CD14-positive monocyte (primary cell): Measurements from ENCODE around the gene ANTXRL. TPM values are rescaled to one million over a fixed set of nuclear protein-coding genes. Genes with fewer than 3 reads are reported as not detected.

ENCODE experiments used
- DNase-seq, 3 donors: peaks; one replicate each; pipeline ENCODE4 v3.0.0-alpha.2; 2011 to 2022
- H2AFZ ChIP-seq: 2 replicates; pipeline ENCODE4 v1.6.0; 2012; ENCODE audit warnings: mild to moderate bottlenecking, low read depth, low read length, inconsistent platforms; ENCODE audit not compliant: insufficient read depth, poor library complexity, severe bottlenecking
- H3K27ac ChIP-seq, 2 donors: 1 replicate in 1 of 2; 2 replicates in 1 of 2; pipeline ENCODE4 v1.5.1; 2012 to 2013; ENCODE audit warnings: low read length in 2 of 2, control low read depth in 1 of 2, inconsistent platforms in 1 of 2, low read depth in 1 of 2, mild to moderate bottlenecking in 1 of 2
- H3K27me3 ChIP-seq, 2 donors: one replicate each; pipeline versions ENCODE4 v1.6.0 to v1.6.1; 2011 to 2013; ENCODE audit warnings: low read length in 2 of 2; ENCODE audit not compliant: control insufficient read depth in 2 of 2, insufficient read depth in 2 of 2
- H3K36me3 ChIP-seq, 2 donors: replicated peaks in 1 of 2; 1 replicate in 1 of 2; 2 replicates in 1 of 2; pipeline versions ENCODE4 v1.5.1 to v1.6.1; 2012 to 2013; ENCODE audit warnings: low read length in 2 of 2, control low read depth in 1 of 2, inconsistent platforms in 1 of 2, mild to moderate bottlenecking in 1 of 2; ENCODE audit not compliant: insufficient read depth in 2 of 2, control insufficient read depth in 1 of 2
- H3K4me1 ChIP-seq, 2 donors: 1 replicate in 1 of 2; 2 replicates in 1 of 2; pipeline versions ENCODE4 v1.5.1 to v1.6.1; 2012 to 2013; ENCODE audit warnings: low read length in 2 of 2, control low read depth in 1 of 2, inconsistent platforms in 1 of 2, mild to moderate bottlenecking in 1 of 2, moderate library complexity in 1 of 2; ENCODE audit not compliant: insufficient read depth in 2 of 2, control insufficient read depth in 1 of 2
- H3K4me2 ChIP-seq: replicated peaks from 2 replicates; pipeline ENCODE3; 2012; ENCODE audit warnings: low read length, moderate library complexity, mild to moderate bottlenecking; ENCODE audit not compliant: poor library complexity, severe bottlenecking; ENCODE audit errors: extremely low read depth
- H3K4me3 ChIP-seq, 3 experiments: fragments of 200-600 bp in 1 of 3; sonication (generic) in 1 of 3; replicated peaks in 1 of 3; 1 replicate in 2 of 3; 2 replicates in 1 of 3; pipeline ENCODE4 v1.5.1; 2011 to 2013; ENCODE audit warnings: low read length in 3 of 3, mild to moderate bottlenecking in 3 of 3, control low read depth in 2 of 3, low read depth in 2 of 3, inconsistent platforms in 1 of 3, moderate library complexity in 1 of 3
- H3K79me2 ChIP-seq: 2 replicates; pipeline ENCODE4 v1.6.0; 2012; ENCODE audit warnings: mild to moderate bottlenecking, control low read depth, inconsistent platforms, low read length, moderate library complexity; ENCODE audit not compliant: insufficient read depth
- H3K9ac ChIP-seq: 2 replicates; pipeline ENCODE4 v1.6.0; 2017; ENCODE audit warnings: low read length, mild to moderate bottlenecking; ENCODE audit not compliant: insufficient read depth, poor library complexity, severe bottlenecking
- H3K9me3 ChIP-seq, 2 donors: replicated peaks in 1 of 2; 1 replicate in 1 of 2; 2 replicates in 1 of 2; pipeline versions ENCODE4 v1.5.1 to v1.6.1; 2012 to 2013; ENCODE audit warnings: low read length in 2 of 2, control low read depth in 1 of 2; ENCODE audit not compliant: control insufficient read depth in 1 of 2, insufficient read depth in 1 of 2
- H4K20me1 ChIP-seq: 2 replicates; pipeline ENCODE4 v1.6.0; 2012; ENCODE audit warnings: mild to moderate bottlenecking, low read length, control low read depth, moderate library complexity; ENCODE audit not compliant: insufficient read depth
- H3K27ac Mint-ChIP-seq, 7 donors: one replicate each; pipeline ENCODE4 v1.8.0; 2020; ENCODE audit warnings: mild to moderate bottlenecking in 7 of 7, mixed read lengths in 7 of 7, moderate library complexity in 6 of 7, inconsistent platforms in 2 of 7
- H3K27me3 Mint-ChIP-seq, 3 donors: one replicate each; pipeline ENCODE4 v1.8.0; 2021 to 2022; ENCODE audit warnings: low read depth in 3 of 3, mild to moderate bottlenecking in 3 of 3, mixed read lengths in 3 of 3, moderate library complexity in 3 of 3, inconsistent platforms in 1 of 3
- H3K36me3 Mint-ChIP-seq, 2 donors: one replicate each; pipeline ENCODE4 v1.8.0; 2020; ENCODE audit warnings: mixed read lengths in 2 of 2, inconsistent platforms in 1 of 2, mild to moderate bottlenecking in 1 of 2
- H3K4me1 Mint-ChIP-seq: one replicate; pipeline ENCODE4 v1.8.0; 2020; ENCODE audit warnings: mild to moderate bottlenecking, mixed read lengths
- H3K4me3 Mint-ChIP-seq, 2 donors: one replicate each; pipeline ENCODE4 v1.8.0; 2020; ENCODE audit warnings: mild to moderate bottlenecking in 2 of 2, mixed read lengths in 2 of 2, moderate library complexity in 1 of 2
- H3K9me3 Mint-ChIP-seq, 7 donors: one replicate each; pipeline ENCODE4 v1.8.0; 2020 to 2022; ENCODE audit warnings: mixed read lengths in 7 of 7, mild to moderate bottlenecking in 6 of 7, moderate library complexity in 6 of 7, inconsistent platforms in 2 of 7
- WGBS: methylation state at CpG from one replicate; pipeline ENCODE4 v1.1.5; 2013; ENCODE audit warnings: missing lambda C conversion rate; ENCODE audit not compliant: insufficient coverage; 5-methylcytosine and 5-hydroxymethylcytosine counted together
- intact Hi-C, 2 donors: fragments of 100-400 bp; cut with micrococcal nuclease; formaldehyde crosslinking; loops; one replicate each; pipeline versions ENCODE4 v1.15.0 to v1.15.1; 2023
- polyA plus RNA-seq, 3 donors: library from polyadenylated mRNA; depleted of rRNA in 1 of 3; unstranded in 2 of 3; stranded (reverse) in 1 of 3; fragments of 300-500 nt in 2 of 3; fragments of >200 nt in 1 of 3; fragmentation: Illumina TruSeq in 2 of 3; gene quantifications; 1 replicate in 2 of 3; 2 replicates in 1 of 3; pipeline ENCODE4 v1.2.3, GENCODE V29; 2012 to 2021
- TF ChIP-seq, protein P1 (sequence below): fragments of 200-600 bp; IDR thresholded peaks from one replicate; pipeline ENCODE4 v1.8.0; 2022; ENCODE audit warnings: antibody characterized with exemption, mild to moderate bottlenecking

ANTXRL gene
- polyA plus RNA-seq, 3 donors, result not detected

DNA sequence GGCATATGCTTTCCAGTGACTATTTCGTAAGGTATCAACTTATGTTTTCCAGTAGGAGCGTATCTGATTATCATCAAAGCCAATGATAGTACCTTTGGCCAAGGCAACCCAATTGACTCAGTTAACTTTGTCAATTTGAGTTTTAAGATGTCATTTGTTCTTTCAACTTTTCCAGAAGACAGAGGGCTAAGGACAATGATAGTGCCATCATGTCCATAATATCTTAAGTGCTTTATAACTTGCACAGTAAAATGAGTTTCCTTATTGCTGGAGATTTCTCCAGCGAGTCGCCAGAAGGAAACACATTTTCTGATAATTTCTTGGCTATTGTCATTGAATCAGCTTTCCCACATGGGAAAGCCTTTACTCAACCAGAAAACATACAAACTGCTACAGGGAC is 35.0 kb downstream of the ANTXRL start:
- Histone ChIP-seq H3K27ac (no peak overlapping the region), H3K4me1 (no peaks in the 10 kb centered on the region), H3K79me2 (no peaks in the 10 kb centered on the region), H3K9ac (no peak overlapping the region), H3K27me3 (no peaks in the 10 kb centered on the region), H3K4me2 (no peak overlapping the region), H2AFZ (no peak overlapping the region), H4K20me1 (no peaks in the 10 kb centered on the region), H3K9me3 (no peaks in the 10 kb centered on the region), H3K36me3 (no peaks in the 10 kb centered on the region), H3K4me3 (no peak overlapping the region)
- TF ChIP-seq, protein P1, sequence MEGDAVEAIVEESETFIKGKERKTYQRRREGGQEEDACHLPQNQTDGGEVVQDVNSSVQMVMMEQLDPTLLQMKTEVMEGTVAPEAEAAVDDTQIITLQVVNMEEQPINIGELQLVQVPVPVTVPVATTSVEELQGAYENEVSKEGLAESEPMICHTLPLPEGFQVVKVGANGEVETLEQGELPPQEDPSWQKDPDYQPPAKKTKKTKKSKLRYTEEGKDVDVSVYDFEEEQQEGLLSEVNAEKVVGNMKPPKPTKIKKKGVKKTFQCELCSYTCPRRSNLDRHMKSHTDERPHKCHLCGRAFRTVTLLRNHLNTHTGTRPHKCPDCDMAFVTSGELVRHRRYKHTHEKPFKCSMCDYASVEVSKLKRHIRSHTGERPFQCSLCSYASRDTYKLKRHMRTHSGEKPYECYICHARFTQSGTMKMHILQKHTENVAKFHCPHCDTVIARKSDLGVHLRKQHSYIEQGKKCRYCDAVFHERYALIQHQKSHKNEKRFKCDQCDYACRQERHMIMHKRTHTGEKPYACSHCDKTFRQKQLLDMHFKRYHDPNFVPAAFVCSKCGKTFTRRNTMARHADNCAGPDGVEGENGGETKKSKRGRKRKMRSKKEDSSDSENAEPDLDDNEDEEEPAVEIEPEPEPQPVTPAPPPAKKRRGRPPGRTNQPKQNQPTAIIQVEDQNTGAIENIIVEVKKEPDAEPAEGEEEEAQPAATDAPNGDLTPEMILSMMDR, result no peak
- 95% methylated on average over 4 of the region's 4 CpGs for WGBS
- H3K9me3 Mint-ChIP-seq, result no peaks in the 10 kb centered on the region
- intact Hi-C loops, result no loop called here
- no peaks in the 10 kb centered on the region for H3K36me3 Mint-ChIP-seq
- H3K4me1 Mint-ChIP-seq, result peaks cover 2% of the 10 kb centered on the region
- H3K4me3 Mint-ChIP-seq, result no peak overlapping the region
- DNase-seq, result no peak
- H3K27ac Mint-ChIP-seq, result no peak overlapping the region
- peaks cover 0 to 2% (median 2%) of the 10 kb centered on the region in 3 donors for H3K27me3 Mint-ChIP-seq

- no peaks in the 10 kb centered on the region for H3K4me1 ChIP-seq
- no peak overlapping the region for H3K4me3 ChIP-seq
- no peaks in the 10 kb centered on the region for H4K20me1 ChIP-seq
- Mint-ChIP-seq H3K36me3 (no peaks in the 10 kb centered on the region), H3K9me3 (no peaks in the 10 kb centered on the region), H3K4me1 (peaks cover 2% of the 10 kb centered on the region), H3K27me3 (peaks cover 0 to 2% (median 2%) of the 10 kb centered on the region in 3 donors), H3K27ac (no peak overlapping the region), H3K4me3 (no peak overlapping the region)
- H3K79me2 ChIP-seq, result no peaks in the 10 kb centered on the region
- no peaks in the 10 kb centered on the region for H3K36me3 ChIP-seq
- no peaks in the 10 kb centered on the region for H3K27me3 ChIP-seq
- TF ChIP-seq, protein P1, result no peak
- no peaks in the 10 kb centered on the region for H3K9me3 ChIP-seq
- H2AFZ ChIP-seq, result no peak overlapping the region
- WGBS, result no CpG with 5 or more reads among the region's 4 CpGs
- H3K9ac ChIP-seq, result no peak overlapping the region
- no peak overlapping the region for H3K27ac ChIP-seq
- no peak for DNase-seq
- H3K4me2 ChIP-seq, result no peak overlapping the region
- intact Hi-C loops, result no loop called here
Observed at GRCh38 chr10:46323176-46323575, 36.4 kb downstream of the ANTXRL start.
